Neuron (in vitro differentiated cells): ENCODE results near the gene TMEM51.

Experiments used
- H2AFZ ChIP-seq: one replicate; pipeline ENCODE4 v1.6.1; 2013; ENCODE audit warnings: low read depth, mild to moderate bottlenecking, inconsistent platforms, low read length, moderate library complexity
- H3K27me3 ChIP-seq: one replicate; pipeline ENCODE4 v1.6.1; 2013; ENCODE audit warnings: low read length; ENCODE audit not compliant: insufficient read depth
- H3K36me3 ChIP-seq: one replicate; pipeline ENCODE4 v1.6.1; 2013; ENCODE audit warnings: low read length; ENCODE audit not compliant: insufficient read depth
- H3K4me1 ChIP-seq: one replicate; pipeline ENCODE4 v1.6.1; 2013; ENCODE audit warnings: low read length; ENCODE audit not compliant: insufficient read depth
- H3K4me3 ChIP-seq: 2 replicates; pipeline ENCODE4 v1.5.1; 2013; ENCODE audit warnings: mild to moderate bottlenecking, low read length, moderate library complexity
- H3K9me3 ChIP-seq: one replicate; pipeline ENCODE4 v1.6.1; 2013; ENCODE audit warnings: low read length

TMEM51 gene

DNA sequence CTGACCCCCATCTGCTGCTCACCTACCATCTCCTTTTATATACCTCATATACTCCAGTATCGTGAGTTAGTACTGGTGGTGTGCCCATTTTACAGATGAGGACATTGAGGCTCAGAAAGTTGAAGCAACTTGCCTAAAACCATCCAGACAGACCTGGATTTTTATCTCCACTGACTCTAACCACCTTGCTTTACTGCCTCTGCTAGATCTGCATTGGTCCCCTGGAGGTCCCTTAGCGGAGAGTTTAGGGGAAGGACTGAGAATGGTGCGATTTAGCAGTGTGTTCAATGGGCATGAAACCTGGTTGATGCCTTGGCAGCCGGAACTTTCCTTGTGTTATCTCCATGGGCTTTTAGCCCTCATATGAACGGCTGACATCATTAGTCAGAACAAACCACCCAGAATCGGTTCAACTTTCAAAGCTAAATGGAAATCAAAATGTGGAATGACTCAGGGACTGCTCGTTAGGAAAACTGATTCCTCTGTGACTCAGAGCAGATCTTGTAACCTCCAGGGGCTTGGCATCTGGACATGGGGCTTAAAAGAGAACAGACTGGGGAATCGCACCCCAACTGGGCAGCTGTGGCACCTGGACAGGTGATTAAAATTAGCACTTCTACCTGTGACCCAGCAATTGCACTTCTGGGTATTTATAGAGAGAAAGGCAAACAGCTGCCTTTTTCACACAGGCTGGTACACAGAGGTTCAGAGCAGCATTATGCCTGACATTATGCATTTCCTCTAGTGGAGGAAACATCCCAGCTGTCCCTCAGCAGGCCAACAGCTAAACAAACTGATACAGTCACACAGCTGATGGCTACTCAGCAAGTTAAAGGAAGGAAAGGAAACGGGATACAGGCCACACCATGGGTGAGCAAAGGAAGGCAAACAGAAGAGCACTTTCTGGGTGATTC, 25.3 kb downstream of the TMEM51 start:
- no peak overlapping the region for H2AFZ ChIP-seq
- H3K4me1 ChIP-seq, result no peaks in the 10 kb centered on the region
- H3K27me3 ChIP-seq, result no peaks in the 10 kb centered on the region
- H3K36me3 ChIP-seq, result no peaks in the 10 kb centered on the region
- H3K4me3 ChIP-seq, result no peak overlapping the region
- H3K9me3 ChIP-seq, result no peaks in the 10 kb centered on the region

DNA sequence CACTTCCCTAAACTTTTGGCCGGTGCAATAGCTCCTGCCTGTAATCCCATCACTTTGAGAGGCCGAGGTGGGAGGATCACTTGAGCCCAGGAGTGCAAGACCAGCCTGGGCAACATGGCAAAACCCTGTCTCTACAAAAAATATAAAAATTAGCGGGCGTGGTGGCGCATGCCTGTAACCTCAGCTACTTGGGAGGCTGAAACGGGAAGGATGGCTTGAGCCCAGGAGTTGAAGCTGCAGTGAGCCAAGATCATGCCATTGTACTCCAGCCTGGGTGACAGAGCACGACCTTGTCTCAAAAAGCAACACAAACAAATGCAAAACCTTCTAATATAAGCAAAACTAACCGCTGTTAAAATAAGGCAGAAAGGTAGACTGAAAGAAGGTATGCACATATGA, 25.9 kb downstream of the TMEM51 start:
- H3K27me3 ChIP-seq, result no peaks in the 10 kb centered on the region
- H3K36me3 ChIP-seq, result no peaks in the 10 kb centered on the region
- no peaks in the 10 kb centered on the region for H3K9me3 ChIP-seq
- no peak overlapping the region for H3K4me3 ChIP-seq
- no peak overlapping the region for H2AFZ ChIP-seq
- H3K4me1 ChIP-seq, result no peaks in the 10 kb centered on the region

DNA sequence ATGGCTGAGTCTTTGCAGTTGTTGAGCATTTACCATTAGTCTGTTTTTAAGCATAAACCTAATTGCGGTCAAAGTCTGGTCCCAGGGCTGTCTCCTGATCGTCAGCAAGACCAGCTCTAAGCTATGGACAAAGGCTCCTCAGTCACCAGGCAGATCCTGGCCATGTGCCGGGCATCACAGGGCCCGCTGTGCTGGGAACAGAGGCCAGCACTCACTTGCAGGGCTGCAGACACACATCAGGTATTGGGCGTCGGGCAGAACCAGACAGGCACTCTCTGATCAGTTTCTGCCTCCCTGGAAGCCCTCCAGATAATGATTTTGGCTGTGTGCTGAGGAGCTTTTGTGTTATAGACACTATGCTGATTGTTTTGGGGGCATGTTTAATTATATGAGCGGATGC, 26.6 kb downstream of the TMEM51 start:
- no peak overlapping the region for H3K4me3 ChIP-seq
- H3K27me3 ChIP-seq, result no peaks in the 10 kb centered on the region
- H3K4me1 ChIP-seq, result no peaks in the 10 kb centered on the region
- no peaks in the 10 kb centered on the region for H3K9me3 ChIP-seq
- no peaks in the 10 kb centered on the region for H3K36me3 ChIP-seq
- no peak overlapping the region for H2AFZ ChIP-seq

DNA sequence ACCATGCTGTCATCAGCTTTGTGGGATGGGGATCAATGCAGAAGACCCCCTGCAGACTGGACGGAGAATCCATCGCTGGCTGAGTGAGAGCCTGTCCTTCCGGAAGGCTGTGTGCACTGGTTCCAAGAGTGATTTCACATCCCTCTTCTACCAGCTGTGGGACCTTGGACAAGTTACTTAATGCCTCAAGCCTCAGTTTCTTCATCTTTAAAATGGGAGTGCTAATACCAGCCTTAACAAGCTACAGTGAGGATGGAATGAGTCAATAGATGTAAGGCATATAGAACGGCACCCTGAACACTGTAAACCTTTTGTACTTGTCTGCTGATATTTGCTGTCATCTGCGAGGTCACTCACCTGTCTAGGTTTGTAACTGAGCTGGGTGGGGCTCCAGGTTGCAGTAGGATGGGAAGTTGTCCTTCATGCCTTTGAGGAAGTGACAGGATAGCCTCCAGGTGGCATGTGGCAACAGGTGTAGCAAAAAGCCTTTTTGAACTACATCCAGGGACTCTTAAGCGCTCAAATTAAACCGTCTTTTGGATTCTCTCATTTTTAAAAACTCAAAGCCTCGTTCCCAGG, 27.5 kb downstream of the TMEM51 start:
- no peaks in the 10 kb centered on the region for H3K9me3 ChIP-seq
- no peak overlapping the region for H2AFZ ChIP-seq
- H3K36me3 ChIP-seq, result no peaks in the 10 kb centered on the region
- no peaks in the 10 kb centered on the region for H3K27me3 ChIP-seq
- no peak overlapping the region for H3K4me3 ChIP-seq
- H3K4me1 ChIP-seq, result no peaks in the 10 kb centered on the region

DNA sequence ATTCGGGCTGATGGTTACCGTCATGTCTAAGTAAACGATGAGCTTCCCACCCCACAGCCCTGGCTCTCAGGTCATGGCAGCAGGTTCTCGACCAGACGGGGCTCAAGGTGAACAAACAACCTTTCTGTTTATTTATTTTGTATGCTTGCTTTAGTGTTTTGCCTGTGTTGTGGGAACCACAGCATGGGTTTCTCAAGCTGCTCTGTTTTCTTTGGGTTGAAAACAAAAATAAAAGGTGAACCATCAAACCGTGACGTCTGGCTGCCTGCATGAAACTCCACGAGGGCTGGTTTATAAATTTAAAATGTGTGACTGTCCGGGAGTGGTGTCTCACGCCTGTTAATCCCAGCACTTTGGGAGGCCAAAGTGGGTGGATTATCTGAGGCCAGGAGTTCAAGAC, 28.0 kb downstream of the TMEM51 start:
- Histone ChIP-seq H3K36me3 (no peaks in the 10 kb centered on the region), H3K4me3 (no peak overlapping the region), H3K4me1 (peaks cover 1% of the 10 kb centered on the region), H2AFZ (no peak overlapping the region), H3K9me3 (no peaks in the 10 kb centered on the region), H3K27me3 (no peaks in the 10 kb centered on the region)

DNA sequence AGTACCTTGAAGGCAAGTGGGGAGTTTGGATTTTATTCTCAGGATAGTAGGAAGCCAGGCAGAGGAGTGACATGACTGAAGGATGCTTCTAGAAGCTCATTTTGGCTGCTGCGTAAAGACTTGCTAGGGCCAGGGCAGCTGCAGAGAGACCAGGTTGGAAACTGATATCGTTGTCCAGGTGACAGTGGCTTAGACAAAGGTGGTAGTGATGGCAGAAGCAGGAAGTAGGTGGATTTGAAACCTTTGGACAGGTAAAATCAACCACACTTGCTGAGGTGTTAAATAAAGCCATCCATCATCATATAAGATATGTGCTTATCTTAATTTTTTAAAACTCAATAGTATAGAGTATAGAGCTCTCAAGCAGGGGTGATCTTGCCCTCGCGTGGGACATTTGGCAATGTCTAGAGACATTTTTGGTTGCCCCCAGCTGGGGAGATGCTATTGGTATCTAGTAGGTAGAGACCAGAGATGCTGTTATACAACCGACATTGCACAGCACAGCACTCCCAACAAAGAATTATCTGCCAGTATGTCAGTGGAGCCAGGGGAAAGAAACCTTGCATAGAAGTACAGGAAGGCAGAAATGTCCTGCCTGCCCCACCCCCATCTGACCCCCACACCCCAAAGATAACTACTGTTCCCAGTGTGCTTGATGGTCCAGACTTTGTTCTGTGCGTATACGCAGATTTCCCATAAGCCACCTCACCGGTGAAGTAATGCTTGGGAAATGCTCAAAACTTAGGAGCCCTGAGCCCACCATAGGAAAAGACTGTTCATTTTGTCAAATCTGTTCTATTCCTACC, 31.1 kb downstream of the TMEM51 start:
- Histone ChIP-seq H3K36me3 (no peaks in the 10 kb centered on the region), H3K9me3 (no peaks in the 10 kb centered on the region), H3K27me3 (no peaks in the 10 kb centered on the region), H3K4me1 (peaks cover 15% of the 10 kb centered on the region), H3K4me3 (no peak overlapping the region), H2AFZ (no peak overlapping the region)

DNA sequence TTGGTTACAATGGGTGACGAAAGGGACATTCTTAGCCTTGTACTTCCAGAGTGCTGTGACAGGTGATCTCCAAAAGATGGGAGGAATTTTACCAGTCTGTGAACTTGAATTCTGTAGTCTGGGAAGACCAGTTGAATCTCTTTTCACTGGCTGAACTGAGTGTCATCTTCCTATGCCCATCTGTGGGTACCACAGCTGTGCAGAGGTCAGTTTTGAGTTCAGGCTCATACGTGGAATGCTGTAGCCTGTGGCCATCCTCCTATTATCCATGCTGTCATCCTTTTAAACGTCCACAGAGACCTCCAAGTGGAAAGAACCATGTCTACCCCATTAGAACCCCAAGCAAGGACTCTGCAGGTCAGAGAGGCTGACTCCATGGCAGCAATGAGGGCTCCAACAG, 32.1 kb downstream of the TMEM51 start:
- Histone ChIP-seq H2AFZ (no peak overlapping the region), H3K4me3 (no peak overlapping the region)

DNA sequence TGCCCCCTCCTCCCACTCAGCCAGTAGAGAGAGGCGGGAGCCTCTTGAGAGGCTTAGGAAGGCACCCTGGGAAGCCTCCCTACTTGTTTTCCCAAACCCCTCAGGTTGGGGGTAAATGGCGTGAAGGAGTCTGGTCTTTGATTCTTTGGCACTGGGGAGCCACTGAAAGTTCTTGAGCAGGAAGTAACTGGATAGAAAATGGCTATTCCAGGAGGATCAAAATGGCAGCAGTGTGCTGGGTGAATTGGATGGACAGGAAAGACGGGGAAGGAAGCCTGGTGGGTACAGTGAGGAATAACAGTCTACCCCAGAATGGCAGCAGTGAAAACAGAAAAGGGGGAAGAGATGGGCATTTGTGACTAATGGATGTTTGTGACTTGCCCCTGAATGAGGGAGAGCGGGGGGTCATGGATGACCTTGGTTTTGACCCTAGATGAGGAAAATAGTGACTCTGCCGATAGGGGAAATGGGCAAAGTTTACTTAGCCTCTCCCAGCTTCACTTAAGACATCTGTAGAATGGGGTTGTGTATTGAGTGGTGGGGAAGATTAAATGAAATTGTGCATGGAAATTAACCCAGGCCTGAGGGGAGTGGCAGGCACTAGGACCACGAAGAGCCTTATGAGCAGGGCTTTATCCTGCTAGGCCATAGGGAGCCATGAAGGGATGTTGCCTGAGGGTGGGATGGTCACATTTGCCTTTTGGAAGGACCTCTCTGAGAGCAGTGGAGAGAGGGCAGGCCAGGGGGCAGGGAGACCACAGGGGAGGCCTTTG, 32.7 kb downstream of the TMEM51 start:
- peaks cover 18% of the 10 kb centered on the region for H3K4me1 ChIP-seq
- H3K9me3 ChIP-seq, result no peaks in the 10 kb centered on the region
- no peak overlapping the region for H2AFZ ChIP-seq
- no peak overlapping the region for H3K4me3 ChIP-seq
- no peaks in the 10 kb centered on the region for H3K36me3 ChIP-seq
- H3K27me3 ChIP-seq, result no peaks in the 10 kb centered on the region

More for the DNA sequence above, 32.1 kb downstream of the TMEM51 start:
- no peaks in the 10 kb centered on the region for H3K36me3 ChIP-seq
- H3K9me3 ChIP-seq, result no peaks in the 10 kb centered on the region
- H3K27me3 ChIP-seq, result no peaks in the 10 kb centered on the region
- H3K4me1 ChIP-seq, result peaks cover 18% of the 10 kb centered on the region

DNA sequence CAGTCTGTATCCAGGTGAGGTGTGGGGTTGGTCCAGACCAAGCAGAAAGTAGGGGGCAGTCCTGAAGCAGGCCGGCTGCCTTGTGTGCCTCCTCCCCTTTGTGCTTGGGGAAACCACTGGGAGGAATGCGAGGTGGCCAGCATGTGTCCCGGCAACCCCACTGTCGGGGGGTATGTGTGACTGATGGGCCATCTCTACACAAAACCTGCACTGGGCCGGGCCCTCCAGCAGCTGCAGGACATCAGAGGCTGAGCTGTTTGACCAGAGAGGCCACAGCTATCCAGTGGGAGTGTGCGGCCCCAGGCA, 33.3 kb downstream of the TMEM51 start:
- Histone ChIP-seq H3K36me3 (no peaks in the 10 kb centered on the region), H3K27me3 (no peaks in the 10 kb centered on the region), H3K4me3 (no peak overlapping the region), H3K9me3 (no peaks in the 10 kb centered on the region), H3K4me1 (peaks cover 18% of the 10 kb centered on the region), H2AFZ (no peak overlapping the region)

DNA sequence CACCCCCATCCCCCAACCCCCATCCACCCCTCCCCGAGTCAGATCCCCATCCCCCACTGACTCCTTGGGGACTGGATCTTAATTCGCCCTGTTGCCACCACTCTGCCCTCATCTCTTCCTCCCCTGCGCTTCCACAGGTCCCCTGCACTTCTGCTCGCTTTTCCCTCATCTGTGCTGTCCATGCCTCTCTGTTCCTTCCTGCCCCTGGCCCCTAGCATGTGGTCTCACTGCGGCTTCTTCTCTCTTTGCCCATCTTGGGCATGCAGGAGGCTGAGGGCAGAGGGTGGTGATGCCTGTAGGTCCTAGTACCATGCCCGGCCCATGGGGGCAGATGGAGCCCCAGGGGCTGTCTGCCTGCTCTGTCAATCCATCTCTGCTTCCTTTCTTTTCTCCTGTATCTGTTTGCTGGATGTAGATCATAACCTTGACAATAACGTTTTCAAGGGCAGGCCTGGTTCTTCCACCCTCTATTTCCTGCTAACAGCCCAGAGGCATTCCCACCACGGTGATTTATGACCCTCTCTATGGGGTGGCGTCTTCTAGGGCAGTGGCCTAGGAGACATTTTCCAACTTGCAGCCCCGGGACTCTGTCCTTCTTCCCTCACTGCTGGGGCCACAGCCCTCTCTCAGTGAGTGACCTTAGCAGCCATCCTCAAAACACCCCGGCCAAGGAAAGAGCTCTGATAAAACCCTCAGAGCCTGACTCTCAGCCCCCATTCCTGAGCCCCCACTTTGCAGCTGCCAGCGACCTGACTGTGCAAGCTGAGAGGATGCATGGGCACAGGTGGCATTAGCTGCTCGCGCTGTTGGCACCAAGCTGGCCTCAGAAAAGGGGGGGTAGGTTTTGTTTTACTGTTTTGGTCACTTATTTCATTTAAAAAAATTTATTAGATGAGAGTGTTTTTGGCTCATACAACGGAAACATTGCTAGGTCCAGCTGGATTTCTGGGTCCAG, 33.9 kb downstream of the TMEM51 start:
- Histone ChIP-seq H3K4me1 (peaks cover 18% of the 10 kb centered on the region), H3K27me3 (no peaks in the 10 kb centered on the region), H3K9me3 (no peaks in the 10 kb centered on the region), H3K4me3 (no peak overlapping the region), H3K36me3 (no peaks in the 10 kb centered on the region), H2AFZ (no peak overlapping the region)

DNA sequence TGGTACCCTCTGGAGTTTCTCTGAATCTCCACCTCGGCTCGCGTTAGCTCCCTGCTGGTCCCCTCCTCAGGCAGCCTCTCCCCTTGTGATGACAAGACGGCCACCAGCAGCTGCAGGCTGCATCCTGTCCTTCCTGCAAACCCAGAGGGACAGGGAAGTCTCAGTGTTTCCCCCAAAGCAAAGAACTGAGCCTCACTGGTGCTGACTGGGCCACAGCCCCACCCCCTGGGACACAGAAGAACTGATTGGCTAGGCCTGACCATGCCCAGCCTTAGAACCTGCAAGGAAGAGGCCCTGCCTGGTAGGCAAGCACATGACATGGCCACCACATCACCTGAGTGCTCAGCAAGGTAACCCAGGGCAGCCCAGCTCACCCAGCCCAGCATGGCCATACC, 34.6 kb downstream of the TMEM51 start:
- Histone ChIP-seq H3K36me3 (no peaks in the 10 kb centered on the region), H3K9me3 (no peaks in the 10 kb centered on the region), H2AFZ (no peak overlapping the region), H3K27me3 (no peaks in the 10 kb centered on the region), H3K4me1 (peaks cover 18% of the 10 kb centered on the region), H3K4me3 (no peak overlapping the region)

DNA sequence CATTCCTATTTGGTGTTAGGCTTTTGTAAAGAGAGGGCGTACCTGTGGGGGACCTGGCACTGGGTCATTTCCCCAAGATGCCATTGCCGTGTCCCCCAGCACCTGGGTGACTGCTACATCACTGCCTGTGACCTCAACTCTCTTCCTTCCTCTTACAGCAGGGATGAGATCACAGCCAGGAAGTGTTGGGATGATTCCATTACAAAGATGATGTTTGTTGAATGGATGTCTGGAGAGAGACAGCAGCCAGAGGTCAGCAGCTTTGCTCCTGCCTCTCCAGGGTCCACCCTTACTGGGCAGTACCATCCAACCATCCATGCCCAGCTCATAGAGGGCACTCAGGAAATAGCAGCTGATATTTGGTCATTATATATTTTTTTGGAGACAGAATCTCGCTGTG, 35.1 kb downstream of the TMEM51 start:
- no peaks in the 10 kb centered on the region for H3K27me3 ChIP-seq
- H2AFZ ChIP-seq, result no peak overlapping the region
- H3K4me1 ChIP-seq, result peaks cover 18% of the 10 kb centered on the region
- no peaks in the 10 kb centered on the region for H3K36me3 ChIP-seq
- no peak overlapping the region for H3K4me3 ChIP-seq
- no peaks in the 10 kb centered on the region for H3K9me3 ChIP-seq
